GM18907 (cell line): ENCODE data around the gene GINS1.
A peak's percentile ranks its signal among the peaks of the same experiment; 100 is the strongest.
"Not testable (repeated sequence)": the region's sequence is repeated elsewhere in the genome, so short reads cannot be mapped to it uniquely, and the experiment has no call there.

Source experiments
- ATAC-seq: cut with Tn5 transposase; IDR thresholded peaks from one replicate; pipeline ENCODE4 v1.9.1; 2021; ENCODE audit warnings: mild to moderate bottlenecking, moderate library complexity; ENCODE audit not compliant: unreplicated experiment

Gene GINS1

DNA sequence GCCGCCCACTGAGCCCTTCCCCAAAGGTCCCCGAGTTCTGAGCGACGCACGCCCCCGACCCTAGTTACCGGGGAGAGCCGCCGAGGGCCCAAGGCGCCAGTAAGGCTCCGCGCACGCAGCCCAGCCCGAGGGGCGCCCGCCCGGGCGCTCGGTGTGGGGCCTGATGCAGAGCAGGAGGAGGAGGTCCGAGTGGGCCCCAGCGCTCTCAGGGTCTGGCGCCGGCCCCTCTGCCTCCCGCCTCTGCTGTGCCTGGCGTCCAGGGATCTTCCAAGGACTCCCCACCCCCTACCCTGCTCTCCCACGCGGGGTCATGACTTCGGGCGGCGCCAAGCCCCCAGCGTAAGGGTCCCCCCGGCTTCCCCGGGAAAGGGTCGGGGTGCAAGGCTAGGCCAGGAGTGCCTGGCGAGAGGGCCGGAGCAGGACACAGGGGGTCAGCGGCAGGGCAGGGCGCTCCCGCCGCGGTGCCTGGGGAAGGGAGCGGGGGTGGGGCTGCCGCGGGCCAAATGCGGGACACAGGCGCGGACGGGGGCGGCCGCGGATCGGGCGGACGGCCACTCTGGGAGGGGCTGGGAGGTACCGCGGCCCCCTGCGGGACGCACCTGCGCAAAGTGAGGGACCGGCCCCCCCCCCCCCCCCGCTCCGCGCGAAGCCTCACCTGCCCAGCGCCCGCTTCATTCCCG lies 17.5 kb upstream of the GINS1 start:
- peak; percentile 34 for ATAC-seq

DNA sequence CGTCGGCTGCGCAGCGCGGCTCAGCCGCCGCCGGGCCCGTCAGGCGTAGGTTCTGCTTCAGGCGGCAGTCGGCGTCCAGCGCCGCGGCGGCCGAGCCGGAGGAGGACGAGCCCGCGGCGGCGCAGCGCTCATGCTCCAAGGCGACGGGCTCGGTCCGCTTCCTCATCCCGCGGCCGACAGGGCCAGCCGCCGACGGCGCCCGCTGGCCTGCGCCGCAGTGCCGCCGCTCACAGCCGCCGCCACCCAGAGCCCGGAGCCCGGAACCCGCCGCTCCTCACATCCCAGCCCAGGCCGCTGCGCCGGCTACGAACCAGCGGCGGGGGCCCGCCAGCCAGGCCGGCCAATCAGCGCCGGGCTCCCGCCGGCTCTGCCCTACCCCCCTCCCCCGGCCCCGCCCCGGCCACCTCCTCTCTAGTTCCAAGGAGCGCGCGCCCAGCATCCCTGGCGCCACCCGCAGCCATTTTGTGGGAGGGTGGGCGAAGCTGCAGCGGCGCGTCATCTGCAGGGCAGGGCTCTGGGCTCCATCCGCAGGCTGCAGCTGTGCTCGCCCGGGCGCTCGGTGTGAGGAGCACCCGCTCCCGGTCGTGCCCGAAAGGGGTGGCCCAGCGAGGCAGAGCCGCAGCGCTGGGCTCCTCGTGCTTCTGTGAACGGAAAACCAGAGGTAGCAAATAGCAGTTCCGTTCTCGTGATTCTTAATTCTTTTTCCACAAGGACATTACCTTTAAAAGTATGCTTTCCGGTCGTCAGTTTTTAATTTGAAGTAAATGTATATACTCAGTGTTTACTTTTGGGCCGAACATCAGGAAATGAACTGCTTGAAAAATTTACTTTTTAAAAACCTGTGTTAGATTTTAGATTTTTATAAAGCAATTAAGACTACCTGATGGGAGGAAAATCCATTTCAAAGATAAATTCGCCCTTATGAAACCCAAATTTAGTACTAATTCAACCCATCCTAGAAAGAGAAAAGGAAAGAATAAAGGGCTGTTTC lies 16.6 kb upstream of the GINS1 start, which contains the start of gene ABHD12:
Gene ABHD12, minus strand, starts transcription at position 298 of the 991 bp plus-strand sequence. Its CDS starts 132 bp downstream, at position 166.
- ATAC-seq = peak; percentile 93

DNA sequence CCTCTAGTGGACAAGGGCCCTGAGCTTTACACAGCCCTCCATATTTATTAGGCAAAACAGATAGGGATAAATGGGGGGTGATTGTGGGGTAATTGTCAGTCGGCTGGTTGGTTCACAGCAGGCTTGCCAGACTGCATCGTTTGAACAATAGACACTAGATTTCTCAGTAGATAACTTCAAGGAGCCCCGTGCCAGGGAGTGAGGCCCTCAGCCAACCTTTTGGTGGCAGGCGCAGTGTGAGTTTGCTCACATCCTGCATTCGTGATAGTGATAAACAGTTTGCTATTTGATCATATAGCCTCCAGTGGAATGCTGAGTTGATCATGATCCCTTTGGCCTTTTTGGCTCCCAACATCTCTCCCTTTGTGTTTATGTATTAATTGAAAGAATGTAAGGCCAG lies 13.2 kb upstream of the GINS1 start:
- no peak for ATAC-seq

DNA sequence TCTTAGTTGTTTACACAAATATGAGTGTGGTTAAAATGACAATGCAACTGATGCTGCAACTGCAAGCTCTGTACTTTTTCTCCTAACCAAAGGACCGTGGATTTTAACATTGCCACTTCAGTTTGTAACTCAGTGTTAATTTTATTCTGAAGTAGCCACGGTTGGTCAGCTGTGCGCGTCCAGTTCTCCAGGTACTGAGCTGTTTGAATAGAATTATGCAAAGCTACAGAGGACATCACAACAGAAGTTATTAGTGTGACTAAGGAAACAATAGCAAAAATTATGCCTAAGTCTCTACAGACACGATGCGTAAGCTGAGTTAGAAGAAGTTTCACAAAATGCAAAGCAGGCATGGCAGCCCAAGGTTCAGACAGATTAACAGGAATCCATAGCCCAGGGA lies 12.5 kb upstream of the GINS1 start:
- ATAC-seq = no peak

DNA sequence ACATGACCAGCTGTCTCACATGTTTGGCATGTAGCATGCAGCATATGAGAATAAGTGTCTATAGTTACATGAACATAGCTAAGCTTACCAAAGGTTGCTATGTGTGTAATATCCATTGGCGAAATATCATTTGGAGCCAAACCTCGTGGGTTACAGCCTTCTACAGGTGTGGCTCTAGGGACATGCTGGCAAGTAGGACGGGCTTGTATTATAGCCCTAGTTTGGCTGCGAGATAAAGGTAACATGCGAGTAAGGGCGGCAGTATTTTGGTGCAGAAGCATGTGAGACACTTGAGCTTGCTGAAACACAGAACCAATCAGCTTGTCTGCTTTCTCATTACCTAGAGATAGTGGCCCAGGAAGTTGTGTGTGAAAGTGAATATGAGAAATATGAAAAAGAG lies 10.4 kb upstream of the GINS1 start:
- ATAC-seq = no peak

DNA sequence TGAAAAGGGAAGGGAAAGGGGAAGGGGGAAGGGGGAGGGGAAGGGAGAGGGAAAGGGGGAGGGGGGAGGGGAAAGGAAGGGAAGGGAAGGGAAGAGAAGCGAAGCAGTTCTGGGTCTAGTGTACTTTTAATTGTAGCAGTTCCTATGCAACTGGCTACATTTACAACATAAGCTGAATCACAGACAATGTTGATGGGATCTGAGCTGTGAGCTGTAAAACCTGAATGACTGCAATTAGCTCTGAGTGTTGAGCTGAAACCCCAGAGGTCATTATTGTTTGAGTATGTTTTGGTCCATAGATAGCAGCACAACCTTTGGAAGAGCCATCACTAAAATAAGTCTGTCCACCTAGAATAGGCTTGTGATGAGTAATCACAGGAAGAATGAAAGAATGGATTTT lies 9.7 kb upstream of the GINS1 start:
- ATAC-seq = no peak

DNA sequence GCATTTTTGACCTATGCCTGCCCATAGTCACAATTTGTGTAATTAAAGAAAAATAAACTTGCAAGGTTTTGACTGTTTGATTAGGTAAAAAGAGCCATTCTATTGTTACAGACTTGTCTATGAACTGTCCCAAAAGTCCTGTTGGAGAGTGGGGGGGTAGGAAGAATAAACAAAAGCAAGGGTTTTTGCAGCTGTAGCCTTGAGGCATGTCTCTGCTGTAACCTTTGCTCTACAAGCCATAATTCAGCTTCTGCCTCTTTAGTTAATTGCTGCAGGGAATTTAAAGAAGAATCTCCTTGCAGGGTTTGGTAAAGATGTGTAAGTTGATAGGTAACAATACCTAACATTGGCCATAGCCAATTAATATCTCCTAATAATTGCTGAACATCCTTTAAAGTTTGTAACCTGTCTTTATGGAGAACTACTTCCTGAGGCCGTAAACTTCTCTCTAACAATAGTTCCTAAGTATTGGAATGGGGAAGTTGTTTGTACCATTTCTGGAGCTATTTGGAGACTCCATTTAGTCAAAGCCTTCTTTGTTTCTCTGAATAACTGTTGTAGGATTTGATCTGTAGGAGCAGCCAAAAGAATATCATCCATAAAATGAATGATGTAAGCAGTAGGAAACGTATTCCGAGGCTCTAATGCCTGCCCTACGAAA lies 9.0 kb upstream of the GINS1 start:
- no peak for ATAC-seq

DNA sequence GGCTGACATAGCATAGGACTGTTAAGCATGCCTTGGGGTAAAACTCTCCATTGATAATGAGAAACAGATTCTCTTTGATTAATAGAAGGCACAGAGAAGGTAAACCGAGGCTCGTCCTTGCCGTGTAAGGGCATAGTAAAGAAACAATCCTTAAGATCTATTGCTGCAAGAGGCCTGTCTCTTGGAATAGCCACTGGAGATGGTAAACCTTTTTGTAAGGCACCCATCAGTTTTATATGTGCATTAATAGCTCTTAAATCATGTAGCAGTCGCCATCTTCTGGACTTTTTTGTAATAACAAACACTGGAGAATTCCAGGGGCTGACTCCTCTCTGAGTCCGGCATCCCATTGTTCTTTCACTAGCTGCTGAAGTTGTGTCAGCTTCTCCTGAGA lies 8.4 kb upstream of the GINS1 start:
- peak; percentile 70 for ATAC-seq

DNA sequence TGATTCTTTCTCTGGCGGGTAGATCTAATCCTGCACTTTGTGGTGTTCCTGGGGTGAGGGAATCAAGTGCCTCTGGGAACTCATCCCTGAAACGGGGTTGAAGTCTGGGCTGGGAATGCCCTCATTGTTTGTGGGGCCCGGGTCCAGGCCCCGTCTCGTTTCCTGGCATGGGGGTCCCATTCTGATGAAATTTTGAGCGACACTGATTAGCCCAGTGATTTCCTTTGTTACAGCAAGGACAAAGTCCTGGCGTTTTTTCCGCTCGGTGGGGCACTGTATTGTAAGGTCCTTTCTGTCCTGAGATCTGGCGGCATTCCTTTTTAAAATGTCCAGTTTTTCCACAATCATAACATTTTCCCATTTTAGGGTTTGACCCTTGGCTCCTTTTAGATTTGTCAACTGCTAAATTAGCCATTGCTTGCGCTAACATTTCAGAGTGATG lies 7.2 kb upstream of the GINS1 start:
- ATAC-seq = not testable (repeated sequence)

DNA sequence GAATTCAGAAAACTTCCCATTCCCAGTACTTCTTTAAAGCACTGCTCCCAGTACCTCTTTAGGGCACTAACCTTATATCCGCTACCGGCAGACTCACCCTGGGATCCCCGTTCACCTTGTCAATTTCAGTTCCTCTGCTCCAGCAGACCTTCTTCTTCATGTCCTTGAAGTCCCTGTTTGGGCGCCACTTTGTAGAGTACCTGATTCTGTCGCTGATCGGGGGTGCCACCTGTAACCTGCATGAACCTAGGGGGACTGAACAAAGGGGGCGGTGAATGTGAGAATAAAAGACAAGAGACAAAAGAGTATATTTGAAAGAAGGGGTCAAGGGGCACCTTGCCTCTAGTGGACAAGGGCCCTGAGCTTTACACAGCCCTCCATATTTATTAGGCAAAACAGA lies 4.9 kb upstream of the GINS1 start:
- ATAC-seq = no peak

DNA sequence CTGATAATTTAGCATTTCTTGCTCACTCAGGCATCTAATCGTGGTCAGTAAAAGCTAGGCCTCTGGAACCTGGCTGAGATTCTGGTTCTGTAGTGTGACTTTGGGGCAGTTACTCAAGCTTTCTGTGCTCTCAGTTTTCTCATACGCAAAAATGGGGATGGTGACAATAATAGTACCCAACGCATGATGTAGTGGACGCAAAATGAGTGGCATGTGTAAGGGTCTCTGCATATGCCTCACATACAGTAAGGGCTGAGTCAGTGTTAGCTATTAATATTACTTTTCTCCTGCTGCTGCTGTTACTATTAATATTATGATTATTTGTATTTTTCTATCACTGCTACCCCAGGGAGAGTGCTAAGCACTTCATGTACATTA lies 686 bp downstream of the GINS1 start:
- no peak for ATAC-seq

DNA sequence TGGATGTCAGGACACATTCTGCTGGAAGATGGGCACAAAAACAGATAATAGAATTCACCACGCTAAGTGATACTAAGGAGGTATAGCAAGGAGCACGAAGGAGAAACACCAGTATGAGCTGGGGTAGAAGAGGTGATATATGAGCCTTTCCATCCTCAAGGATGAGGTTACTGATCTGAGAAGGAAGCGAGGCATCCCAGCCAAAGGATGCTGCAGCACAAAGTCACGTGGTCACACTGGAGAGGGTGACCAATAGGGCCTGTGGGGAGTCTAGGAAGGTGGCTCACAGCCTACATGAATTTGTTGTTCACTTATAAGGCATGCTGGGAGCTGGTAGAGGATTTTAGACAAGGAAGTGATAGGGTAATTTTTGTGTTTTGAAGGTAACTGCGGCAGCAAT lies 1.4 kb downstream of the GINS1 start:
- ATAC-seq = no peak

DNA sequence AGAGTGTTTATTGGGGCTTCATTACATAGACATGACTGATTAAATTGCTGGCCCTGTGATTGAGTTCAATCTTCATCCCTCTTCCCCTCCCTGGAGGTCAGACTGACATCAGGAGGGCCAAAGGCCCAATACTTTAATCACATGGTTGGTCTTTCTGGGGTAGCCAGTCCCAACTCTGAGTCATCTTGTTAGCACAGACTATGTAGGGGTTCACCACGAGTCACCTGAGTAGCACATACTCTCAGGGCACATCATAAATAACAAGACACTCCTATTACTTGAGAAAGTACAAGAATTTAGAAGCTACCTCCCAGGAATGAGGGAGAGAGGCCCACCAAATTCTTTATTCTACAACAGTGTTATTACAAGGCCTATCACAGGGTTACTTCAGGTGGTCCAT lies 11.3 kb downstream of the GINS1 start:
- peak; percentile 56 for ATAC-seq

DNA sequence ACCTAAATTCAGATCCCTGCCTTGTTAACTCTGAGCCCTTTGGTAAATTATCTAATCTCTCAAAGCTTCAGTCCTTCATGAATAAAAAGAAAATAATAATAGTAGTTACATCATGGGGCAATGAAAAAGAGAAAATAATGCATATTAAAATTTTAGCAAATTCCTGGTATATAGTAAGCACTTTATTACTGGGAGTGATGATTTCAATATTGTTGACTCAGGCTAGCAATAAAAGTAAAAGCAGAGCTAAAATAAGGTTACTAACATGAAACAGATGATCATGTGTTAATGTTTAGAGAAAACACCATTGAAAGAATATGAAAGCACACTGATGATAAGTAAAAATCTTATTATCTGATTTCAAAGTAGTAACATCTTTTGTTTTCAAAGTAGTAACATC lies 13.6 kb downstream of the GINS1 start:
- no peak for ATAC-seq

DNA sequence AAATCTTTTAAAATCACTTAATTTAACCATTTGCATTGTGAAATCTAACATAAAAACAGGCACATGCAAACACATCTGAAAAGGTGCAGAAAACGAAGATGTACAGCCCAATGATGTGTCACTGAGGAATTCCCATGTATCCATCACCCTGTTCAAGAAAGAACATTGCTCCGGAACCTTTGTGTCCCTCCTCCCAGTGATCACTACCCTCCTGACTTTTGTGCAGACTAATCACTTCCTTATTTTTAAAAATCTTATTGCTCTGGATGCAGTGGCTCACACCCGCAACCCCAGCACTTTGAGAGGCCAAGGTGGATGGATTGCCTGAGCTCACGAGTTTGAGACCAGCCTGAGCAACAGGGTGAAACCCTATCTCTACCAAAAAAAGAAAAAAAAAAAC lies 14.6 kb downstream of the GINS1 start:
- no peak for ATAC-seq

DNA sequence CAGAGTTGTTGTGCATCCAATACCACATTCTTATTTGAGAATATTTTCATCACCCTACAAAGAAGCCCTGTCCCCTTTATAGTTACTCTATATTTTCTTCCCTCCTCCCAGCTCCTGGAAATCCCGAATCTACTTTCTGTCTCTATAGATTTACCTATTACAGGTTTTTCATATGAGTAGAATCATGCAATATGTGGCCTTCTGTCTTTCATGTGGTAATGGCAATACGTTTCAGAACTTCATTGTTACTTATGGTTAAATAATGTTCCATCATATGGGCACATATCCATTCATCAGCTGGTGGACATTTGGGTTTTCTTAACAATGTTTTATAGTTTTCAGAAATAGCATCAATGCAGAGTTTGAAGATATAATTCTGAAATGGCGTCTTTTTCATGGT lies 17.1 kb downstream of the GINS1 start:
- no peak for ATAC-seq

DNA sequence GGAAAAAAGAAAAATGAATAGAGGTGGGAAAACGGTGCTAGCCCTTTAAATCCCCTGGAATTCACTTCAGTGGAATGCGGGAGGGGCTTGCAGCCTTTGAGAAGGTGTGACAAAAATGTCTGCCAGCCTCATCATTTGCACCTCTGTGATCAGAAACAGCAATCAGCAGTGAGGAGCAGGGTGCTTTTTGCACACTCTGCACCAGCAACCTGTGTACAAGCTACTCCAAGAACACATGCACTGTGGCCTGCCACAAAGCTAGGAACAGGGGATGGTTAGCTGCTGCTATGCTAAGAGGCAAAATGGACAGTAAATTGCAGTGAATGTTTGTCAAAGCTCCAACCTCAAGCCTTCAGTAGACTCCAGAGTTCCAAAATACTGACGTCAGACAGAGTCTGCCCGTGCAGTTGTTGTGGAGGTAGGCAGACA lies 29.7 kb downstream of the GINS1 start:
- no peak for ATAC-seq

DNA sequence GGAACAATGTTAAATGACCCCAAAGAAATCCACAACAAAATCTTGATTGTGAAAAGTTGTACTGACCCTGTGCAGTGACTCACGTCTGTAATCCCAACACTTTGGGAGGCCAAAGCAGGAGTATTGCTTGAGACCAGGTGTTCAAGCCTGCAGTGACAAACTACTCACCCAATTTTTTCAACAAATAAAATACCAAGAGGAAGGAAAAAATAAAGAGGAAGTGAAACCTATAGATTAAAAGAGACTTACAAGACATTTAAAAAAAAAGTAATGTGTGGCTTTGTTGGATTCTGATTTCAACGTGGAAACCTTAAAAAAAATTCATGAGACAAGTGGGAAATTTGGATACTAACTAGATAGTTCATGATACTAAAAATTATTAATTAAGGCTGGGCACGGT lies 31.9 kb downstream of the GINS1 start:
- ATAC-seq = peak; percentile 67

DNA sequence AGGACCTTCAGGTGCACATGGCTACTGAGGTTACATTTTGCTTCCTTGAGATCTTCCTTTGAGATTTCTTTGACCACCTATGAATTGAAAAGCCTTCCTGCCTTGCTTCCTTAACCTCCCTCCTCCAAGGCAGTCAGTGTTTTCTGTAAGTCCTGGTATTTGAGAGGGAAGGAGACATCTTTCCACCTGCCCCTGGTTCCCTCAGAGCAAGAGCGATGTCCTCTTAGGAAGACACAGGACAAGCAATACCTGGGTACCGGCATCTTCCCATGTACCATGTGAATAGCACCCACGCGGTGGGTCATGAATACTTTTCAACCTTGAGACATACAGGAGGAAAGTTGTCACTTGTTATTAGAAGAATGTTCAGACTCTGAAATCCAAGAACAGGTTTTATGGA lies 37.1 kb downstream of the GINS1 start:
- ATAC-seq = no peak

DNA sequence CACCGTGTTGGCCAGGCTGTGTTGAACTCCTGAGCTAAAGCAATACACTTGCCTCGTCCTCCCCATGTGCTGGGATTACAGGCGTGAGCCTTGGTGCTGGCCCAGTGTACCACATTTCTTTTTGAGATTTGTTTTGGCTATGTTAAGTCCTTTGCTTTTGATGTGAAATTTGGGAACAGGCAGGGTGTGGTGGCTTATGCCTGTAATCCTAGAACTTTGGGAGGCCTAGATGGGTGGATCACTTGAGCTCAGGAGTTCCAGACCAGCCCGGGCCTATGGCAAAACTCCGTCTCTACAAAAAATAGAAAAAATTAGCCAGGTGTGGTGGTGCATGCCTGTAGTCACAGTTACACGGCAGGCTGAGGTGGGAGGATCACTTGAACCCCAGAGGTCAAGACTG lies 40.2 kb downstream of the GINS1 start:
- no peak for ATAC-seq

DNA sequence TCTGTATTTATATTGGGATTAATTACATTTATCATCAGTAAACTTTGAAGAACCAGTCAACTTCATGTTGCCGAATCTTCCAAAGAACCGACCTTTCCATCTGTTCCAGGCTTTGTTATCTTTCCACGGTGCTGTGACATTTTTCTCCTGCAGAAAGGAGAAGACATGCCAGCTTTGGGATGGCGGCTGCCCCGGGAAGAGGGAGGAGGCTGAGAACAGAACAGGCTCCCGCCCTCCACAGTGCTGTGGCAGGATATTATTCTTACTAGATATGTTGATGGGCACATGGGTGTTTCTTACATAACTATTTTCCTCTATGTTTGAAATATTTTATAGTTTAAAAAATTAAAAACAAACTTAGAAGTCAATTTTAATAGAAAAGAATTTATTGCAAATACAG lies 44.9 kb downstream of the GINS1 start:
- no peak for ATAC-seq
